ENCODE data around the gene PLEKHA6.
"Not testable (repeated sequence)": the region's sequence is repeated elsewhere in the genome, so short reads cannot be mapped to it uniquely, and the experiment has no call there.

Gene PLEKHA6

GRCh38 chr1:204338360-204338759, 21.4 kb downstream of the PLEKHA6 start:
- no peak for DNase-seq (ENCODE audit: low read depth in 2 of 2)

GRCh38 chr1:204337583-204337982, 22.1 kb downstream of the PLEKHA6 start:
- DNase-seq (ENCODE audit: low read depth in 2 of 2): no peak

GRCh38 chr1:204337036-204337429, 22.7 kb downstream of the PLEKHA6 start:
- no peak for DNase-seq (ENCODE audit: low read depth in 2 of 2)

GRCh38 chr1:204336421-204337035, 23.2 kb downstream of the PLEKHA6 start:
- DNase-seq (ENCODE audit: low read depth in 2 of 2): no peak

GRCh38 chr1:204335533-204335932, 24.2 kb downstream of the PLEKHA6 start:
- DNase-seq (ENCODE audit: low read depth in 2 of 2): no peak

- DNase-seq (ENCODE audit: low read depth in 2 of 2): no peak
Measured at GRCh38 chr1:204335085-204335484, 24.6 kb downstream of the PLEKHA6 start.

GRCh38 chr1:204334455-204334854, 25.3 kb downstream of the PLEKHA6 start:
- DNase-seq (ENCODE audit: low read depth in 2 of 2): no peak

GRCh38 chr1:204333427-204333826, 26.3 kb downstream of the PLEKHA6 start:
- DNase-seq (ENCODE audit: low read depth in 2 of 2): no peak

GRCh38 chr1:204331847-204332487, 27.8 kb downstream of the PLEKHA6 start:
- no peak for DNase-seq (ENCODE audit: low read depth in 2 of 2)

- no peak for DNase-seq (ENCODE audit: low read depth in 2 of 2)
Measured at GRCh38 chr1:204331275-204331674, 28.5 kb downstream of the PLEKHA6 start.

GRCh38 chr1:204327870-204328269, 31.9 kb downstream of the PLEKHA6 start:
- DNase-seq (ENCODE audit: low read depth in 2 of 2): not testable (repeated sequence)

GRCh38 chr1:204327359-204327758, 32.4 kb downstream of the PLEKHA6 start:
- no peak for DNase-seq (ENCODE audit: low read depth in 2 of 2)

GRCh38 chr1:204326771-204327300, 32.9 kb downstream of the PLEKHA6 start:
- DNase-seq (ENCODE audit: low read depth in 2 of 2): no peak

- no peak for DNase-seq (ENCODE audit: low read depth in 2 of 2)
Measured at GRCh38 chr1:204325944-204326343, 33.8 kb downstream of the PLEKHA6 start.

- DNase-seq (ENCODE audit: low read depth in 2 of 2): peak; percentile 20 to 29
Measured at GRCh38 chr1:204323887-204324286, 35.8 kb downstream of the PLEKHA6 start.

GRCh38 chr1:204322339-204322868, 37.3 kb downstream of the PLEKHA6 start:
- no peak for DNase-seq (ENCODE audit: low read depth in 2 of 2)

- DNase-seq (ENCODE audit: low read depth in 2 of 2): no peak
Measured at GRCh38 chr1:204321665-204322064, 38.1 kb downstream of the PLEKHA6 start.

GRCh38 chr1:204321051-204321450, 38.7 kb downstream of the PLEKHA6 start:
- no peak for DNase-seq (ENCODE audit: low read depth in 2 of 2)

- no peak for DNase-seq (ENCODE audit: low read depth in 2 of 2)
Measured at GRCh38 chr1:204320382-204320804, 39.3 kb downstream of the PLEKHA6 start.

- no peak for DNase-seq (ENCODE audit: low read depth in 2 of 2)
Measured at GRCh38 chr1:204319462-204319861, 40.3 kb downstream of the PLEKHA6 start.

- no peak for DNase-seq (ENCODE audit: low read depth in 2 of 2)
Measured at GRCh38 chr1:204319027-204319426, 40.7 kb downstream of the PLEKHA6 start.

GRCh38 chr1:204318324-204318723, 41.4 kb downstream of the PLEKHA6 start:
- DNase-seq (ENCODE audit: low read depth in 2 of 2): no peak

- no peak for DNase-seq (ENCODE audit: low read depth in 2 of 2)
Measured at GRCh38 chr1:204317170-204317569, 42.6 kb downstream of the PLEKHA6 start.

Data from activated CD4-positive, alpha-beta T cell treated with anti-CD3 and anti-CD28 coated beads for 24 hours (primary cell).